ENCODE measurements around the gene KCNMA1.

- TF ChIP-seq GATA3 (IDR thresholded peaks at IDR 0.05; ENCODE audit: low read depth, low read length) (no peak), GATA2 (IDR thresholded peaks at IDR 0.05; ENCODE audit: low read depth, low read length) (no peak)
Measured at GRCh38 chr10:77644557-77645243, 7.1 kb upstream of the KCNMA1 start.

Measured in SH-SY5Y (cell line).